Measurements from ENCODE around the gene FGF12.

Gene FGF12

DNA sequence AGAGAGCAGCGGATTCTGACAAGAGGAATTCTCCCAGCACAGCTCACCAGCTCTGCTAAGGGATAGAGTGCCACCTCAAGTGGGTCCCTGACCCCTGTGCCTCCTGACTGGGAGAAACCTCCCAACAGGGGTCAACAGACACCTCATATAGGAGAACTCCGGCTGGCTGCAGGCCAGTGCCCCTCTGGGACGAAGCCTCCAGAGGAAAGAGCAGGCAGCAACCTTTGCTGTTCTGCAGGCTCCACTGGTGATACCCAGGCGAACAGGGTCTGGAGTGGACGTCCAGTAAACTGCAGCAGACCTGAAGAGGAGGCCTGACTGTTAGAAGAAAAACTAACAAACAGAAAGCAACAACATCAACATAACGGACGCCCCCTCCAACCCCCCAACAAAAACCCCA, 31.3 kb upstream of the FGF12 start:
- TF ChIP-seq, protein P1, sequence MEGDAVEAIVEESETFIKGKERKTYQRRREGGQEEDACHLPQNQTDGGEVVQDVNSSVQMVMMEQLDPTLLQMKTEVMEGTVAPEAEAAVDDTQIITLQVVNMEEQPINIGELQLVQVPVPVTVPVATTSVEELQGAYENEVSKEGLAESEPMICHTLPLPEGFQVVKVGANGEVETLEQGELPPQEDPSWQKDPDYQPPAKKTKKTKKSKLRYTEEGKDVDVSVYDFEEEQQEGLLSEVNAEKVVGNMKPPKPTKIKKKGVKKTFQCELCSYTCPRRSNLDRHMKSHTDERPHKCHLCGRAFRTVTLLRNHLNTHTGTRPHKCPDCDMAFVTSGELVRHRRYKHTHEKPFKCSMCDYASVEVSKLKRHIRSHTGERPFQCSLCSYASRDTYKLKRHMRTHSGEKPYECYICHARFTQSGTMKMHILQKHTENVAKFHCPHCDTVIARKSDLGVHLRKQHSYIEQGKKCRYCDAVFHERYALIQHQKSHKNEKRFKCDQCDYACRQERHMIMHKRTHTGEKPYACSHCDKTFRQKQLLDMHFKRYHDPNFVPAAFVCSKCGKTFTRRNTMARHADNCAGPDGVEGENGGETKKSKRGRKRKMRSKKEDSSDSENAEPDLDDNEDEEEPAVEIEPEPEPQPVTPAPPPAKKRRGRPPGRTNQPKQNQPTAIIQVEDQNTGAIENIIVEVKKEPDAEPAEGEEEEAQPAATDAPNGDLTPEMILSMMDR (IDR thresholded peaks at IDR 0.05; ENCODE audit: low read length) = no peak
- no peak for TF ChIP-seq EZH2 (IDR thresholded peaks at IDR 0.05; ENCODE audit: borderline replicate concordance, low read length)
- Histone ChIP-seq H3K4me3 (ENCODE audit: low read depth, low read length, poor library complexity, severe bottlenecking) (no peak overlapping the region), H2AFZ (ENCODE audit: low read length) (no peak overlapping the region), H3K9me3 (ENCODE audit: low read length) (no peaks in the 10 kb centered on the region), H3K4me1 (ENCODE audit: insufficient read depth, low read length, severe bottlenecking) (no peaks in the 10 kb centered on the region), H3K79me2 (ENCODE audit: insufficient read depth, low read length) (no peaks in the 10 kb centered on the region), H3K9ac (ENCODE audit: low read length) (no peak overlapping the region), H3F3A (ENCODE audit: insufficient read depth, low read length) (no peaks in the 10 kb centered on the region), H4K20me1 (ENCODE audit: insufficient read depth, low read length) (no peaks in the 10 kb centered on the region), H3K9me2 (ENCODE audit: low read depth, low read length) (no peaks in the 10 kb centered on the region), H3K36me3 (ENCODE audit: insufficient read depth, low read length) (no peaks in the 10 kb centered on the region), H3K27ac (ENCODE audit: low read depth, low read length, poor library complexity, severe bottlenecking) (no peak overlapping the region), H3K27me3 (ENCODE audit: insufficient read depth, low read length) (no peaks in the 10 kb centered on the region), H3K4me2 (ENCODE audit: low read length) (no peak overlapping the region)

DNA sequence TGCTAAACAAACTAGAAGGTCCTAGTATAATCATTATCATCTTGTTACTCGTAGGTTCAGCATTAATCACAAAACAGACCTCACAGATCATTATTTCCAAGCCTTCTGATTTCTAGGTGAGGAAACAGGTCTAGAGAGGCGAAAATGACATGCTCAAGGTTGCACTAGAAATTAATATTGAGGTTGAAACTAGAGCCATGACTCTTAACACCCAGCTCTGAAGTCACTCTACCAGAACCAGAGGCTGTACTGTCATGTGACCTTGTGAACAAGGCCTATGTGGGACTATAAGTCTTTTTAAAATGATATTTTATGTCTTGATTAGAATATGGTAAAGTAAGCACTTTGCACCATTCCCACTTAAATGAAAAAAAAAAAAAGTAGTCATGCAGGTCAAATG, 23.8 kb upstream of the FGF12 start:
- no peaks in the 10 kb centered on the region for H3K27me3 ChIP-seq (ENCODE audit: insufficient read depth, low read length)
- H3K4me3 ChIP-seq (ENCODE audit: low read depth, low read length, poor library complexity, severe bottlenecking) = no peak overlapping the region
- H2AFZ ChIP-seq (ENCODE audit: low read length) = no peak overlapping the region
- H3K79me2 ChIP-seq (ENCODE audit: insufficient read depth, low read length) = no peaks in the 10 kb centered on the region
- no peaks in the 10 kb centered on the region for H3K9me3 ChIP-seq (ENCODE audit: low read length)
- no peaks in the 10 kb centered on the region for H3K36me3 ChIP-seq (ENCODE audit: insufficient read depth, low read length)
- no peaks in the 10 kb centered on the region for H3K9me2 ChIP-seq (ENCODE audit: low read depth, low read length)
- no peak overlapping the region for H3K9ac ChIP-seq (ENCODE audit: low read length)
- no peak overlapping the region for H3K27ac ChIP-seq (ENCODE audit: low read depth, low read length, poor library complexity, severe bottlenecking)
- no peak for TF ChIP-seq EZH2 (IDR thresholded peaks at IDR 0.05; ENCODE audit: borderline replicate concordance, low read length)
- TF ChIP-seq, protein P1 (IDR thresholded peaks at IDR 0.05; ENCODE audit: low read length) = no peak
- no peaks in the 10 kb centered on the region for H4K20me1 ChIP-seq (ENCODE audit: insufficient read depth, low read length)
- no peaks in the 10 kb centered on the region for H3F3A ChIP-seq (ENCODE audit: insufficient read depth, low read length)
- H3K4me2 ChIP-seq (ENCODE audit: low read length) = no peak overlapping the region
- no peaks in the 10 kb centered on the region for H3K4me1 ChIP-seq (ENCODE audit: insufficient read depth, low read length, severe bottlenecking)

DNA sequence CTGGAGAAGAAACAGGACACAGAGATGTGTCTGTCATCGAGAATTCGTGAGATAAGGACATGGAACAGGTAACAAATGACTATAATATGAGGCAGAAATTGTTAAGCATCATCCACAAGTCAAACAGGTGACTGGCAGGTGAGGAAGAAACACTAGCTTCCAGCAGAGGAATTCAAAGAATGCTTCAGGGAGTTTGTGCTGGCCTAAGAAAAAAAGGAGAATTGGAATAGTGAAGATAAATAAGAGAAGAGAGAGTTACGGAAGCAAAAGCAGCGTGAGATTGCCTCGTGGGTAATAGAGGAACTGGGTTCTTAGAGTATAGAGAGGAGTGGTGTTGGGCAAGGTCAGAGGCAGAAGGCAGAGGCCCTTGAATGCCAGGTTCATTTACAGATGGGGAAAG, 22.9 kb upstream of the FGF12 start:
- no peaks in the 10 kb centered on the region for H4K20me1 ChIP-seq (ENCODE audit: insufficient read depth, low read length)
- no peaks in the 10 kb centered on the region for H3K27me3 ChIP-seq (ENCODE audit: insufficient read depth, low read length)
- TF ChIP-seq, protein P1 (IDR thresholded peaks at IDR 0.05; ENCODE audit: low read length) = no peak
- TF ChIP-seq EZH2 (IDR thresholded peaks at IDR 0.05; ENCODE audit: borderline replicate concordance, low read length) = no peak
- no peaks in the 10 kb centered on the region for H3K36me3 ChIP-seq (ENCODE audit: insufficient read depth, low read length)
- no peaks in the 10 kb centered on the region for H3K9me3 ChIP-seq (ENCODE audit: low read length)
- H3K4me1 ChIP-seq (ENCODE audit: insufficient read depth, low read length, severe bottlenecking) = no peaks in the 10 kb centered on the region
- H3K79me2 ChIP-seq (ENCODE audit: insufficient read depth, low read length) = no peaks in the 10 kb centered on the region
- no peaks in the 10 kb centered on the region for H3K9me2 ChIP-seq (ENCODE audit: low read depth, low read length)
- H3K9ac ChIP-seq (ENCODE audit: low read length) = no peak overlapping the region
- no peak overlapping the region for H3K4me2 ChIP-seq (ENCODE audit: low read length)
- no peak overlapping the region for H3K27ac ChIP-seq (ENCODE audit: low read depth, low read length, poor library complexity, severe bottlenecking)
- H2AFZ ChIP-seq (ENCODE audit: low read length) = no peak overlapping the region
- H3F3A ChIP-seq (ENCODE audit: insufficient read depth, low read length) = no peaks in the 10 kb centered on the region
- no peak overlapping the region for H3K4me3 ChIP-seq (ENCODE audit: low read depth, low read length, poor library complexity, severe bottlenecking)
